H1 (cell line): Measurements from ENCODE around the gene ACACB. TPM values are rescaled to one million over a fixed set of nuclear protein-coding genes. Genes with fewer than 3 reads are reported as not detected.

Experiments
- ATF2 ChIP-seq: IDR thresholded peaks from 2 replicates; pipeline ENCODE4 v1.6.1; 2012; ENCODE audit warnings: low read length, inconsistent platforms
- BACH1 ChIP-seq: IDR thresholded peaks from 2 replicates; pipeline ENCODE4 v1.6.1; 2012; ENCODE audit warnings: low read length, improper control_type of control experiment
- KDM1A ChIP-seq: fragments of 200-600, 300-600 bp; sonication (generic); IDR thresholded peaks from 2 replicates; pipeline ENCODE4 v1.7.1; 2016; ENCODE audit warnings: mild to moderate bottlenecking, low read length, borderline replicate concordance
- RFX5 ChIP-seq: IDR thresholded peaks from 2 replicates; pipeline ENCODE4 v1.6.1; 2011; ENCODE audit warnings: low read depth, low read length, improper control_type of control experiment, borderline replicate concordance
- SIN3A ChIP-seq, 2 experiments: IDR thresholded peaks in 1 of 2; conservative IDR thresholded peaks in 1 of 2; 2 replicates each; pipeline ENCODE4 v1.6.1; 2011 to 2012; ENCODE audit warnings: low read length in 2 of 2, improper control_type of control experiment in 1 of 2, low read depth in 1 of 2, mild to moderate bottlenecking in 1 of 2
- SP2 ChIP-seq: IDR thresholded peaks from 2 replicates; pipeline ENCODE4 v1.6.1; 2012; ENCODE audit warnings: mild to moderate bottlenecking, low read length, inconsistent platforms
- polyA plus RNA-seq, 7 experiments: library from polyadenylated mRNA; depleted of rRNA in 3 of 7; stranded (reverse) in 5 of 7; unstranded in 2 of 7; fragments of >200 nt in 5 of 7; fragments of 200-250 nt in 2 of 7; gene quantifications; 1 replicate in 5 of 7; 2 replicates in 1 of 7; 4 replicates in 1 of 7; pipeline versions ENCODE4 v1.2.1 to v1.2.3, GENCODE V29; 2011 to 2013; ENCODE audit warnings: missing spikeins in 2 of 7, mixed read lengths in 2 of 7
- total RNA-seq: library from RNA; stranded (reverse); fragmentation: NEBNext Ultra II Directional; extraction: Animal tissue kit (Norgen Biotek cat#: 25700); gene quantifications from 2 replicates; pipeline ENCODE4 v1.2.1, GENCODE V29; 2021

Gene ACACB
- total and polyA plus RNA-seq, 2 of the 8 experiments (the other 6 are each of a cell fraction or from before 2014, with no cell fraction given) = 5.8 to 15.3 TPM

GRCh38 chr12:109192358-109192757 lies 76.0 kb downstream of the ACACB start (continued):
- TF ChIP-seq RFX5 (no peak), SIN3A (conservative IDR thresholded peaks at IDR 0.05 in 1 of 2, IDR thresholded peaks at IDR 0.05 in 1 of 2; ENCODE audit: low read depth in 1 of 2, low read length in 2 of 2) (no peak), SP2 (no peak), ATF2 (no peak), BACH1 (no peak), KDM1A (no peak)
